ENCODE data around the gene TBL1X. TPM values are rescaled to one million over a fixed set of nuclear protein-coding genes. Genes with fewer than 3 reads are reported as not detected.

The TBL1X gene
- total and polyA plus RNA-seq, 2 of the 4 experiments (the other 2 are of a cell fraction), result 16.2 to 20.8 TPM

- Histone ChIP-seq H3K4me2 (ENCODE audit: low read depth, low read length) (no peak overlapping the region), H3K4me3 (ENCODE audit: insufficient read depth, low read depth, low read length) (no peak overlapping the region), H2BK5ac (ENCODE audit: low read depth, low read length, poor library complexity, severe bottlenecking) (no peak overlapping the region), H3K4ac (ENCODE audit: low read depth, low read length) (no peak overlapping the region), H3K9me1 (ENCODE audit: insufficient read depth, low read length) (peaks cover 2% of the 10 kb centered on the region; the same call in 1 of the 2 replicates), H3K27me3 (ENCODE audit: control insufficient read depth, insufficient read depth, low read length) (no peaks in the 10 kb centered on the region), H3K23ac (ENCODE audit: low read depth, low read length) (no peak overlapping the region), H2AK9ac (replicated peaks; ENCODE audit: low read depth, low read length, poor library complexity) (no peak overlapping the region), H3K18ac (ENCODE audit: low read depth, low read length) (no peak overlapping the region), H3K14ac (replicated peaks; ENCODE audit: low read depth, low read length) (no peak overlapping the region), H4K20me1 (ENCODE audit: insufficient read depth, low read length) (peaks cover 19% of the 10 kb centered on the region; the same call in 1 of the 2 replicates), H3K36me3 (ENCODE audit: control insufficient read depth, insufficient read depth, low read length) (no peaks in the 10 kb centered on the region), H3K9me3 (ENCODE audit: control insufficient read depth, insufficient read depth, low read length) (no peaks in the 10 kb centered on the region), H2AFZ (replicated peaks; ENCODE audit: low read length, poor library complexity) (no peak overlapping the region), H3K79me1 (ENCODE audit: low read depth in 1 of 2, low read length in 2 of 2) (peaks cover 29 to 38% of the 10 kb centered on the region in 2 experiments), H3K56ac (ENCODE audit: extremely low read depth, insufficient read depth, low read length) (no peak overlapping the region), H3K27ac (ENCODE audit: insufficient read depth, low read length) (no peak overlapping the region), H3K4me1 (ENCODE audit: control insufficient read depth, insufficient read depth, low read length) (peaks cover 3% of the 10 kb centered on the region; the same call in 1 of the 2 replicates), H3K9ac (ENCODE audit: low read depth, low read length) (no peak overlapping the region), H4K8ac (ENCODE audit: low read depth in 2 of 2, low read length in 2 of 2) (no peak overlapping the region), H4K91ac (ENCODE audit: insufficient read depth, low read depth, low read length) (no peak overlapping the region), H2BK15ac (ENCODE audit: low read depth, low read length) (no peak overlapping the region), H2BK120ac (ENCODE audit: low read depth, low read length) (no peak overlapping the region), H2BK20ac (ENCODE audit: low read depth, low read length) (no peak overlapping the region), H2AK5ac (ENCODE audit: low read depth, low read length) (no peak overlapping the region), H4K5ac (ENCODE audit: low read depth, low read length) (no peak overlapping the region)
- no peak for TF ChIP-seq ELK1 (IDR thresholded peaks at IDR 0.05; ENCODE audit: borderline replicate concordance, low read depth, low read length)
- TF ChIP-seq RCOR1 (IDR thresholded peaks at IDR 0.05; ENCODE audit: insufficient replicate concordance, low read length), result no peak
- TF ChIP-seq BHLHE40 (IDR thresholded peaks at IDR 0.05; ENCODE audit: low read depth, low read length), result no peak
- no peak for TF ChIP-seq CHD1 (IDR thresholded peaks at IDR 0.05; ENCODE audit: low read depth, low read length)
- no peak for TF ChIP-seq RFX5 (IDR thresholded peaks at IDR 0.05; ENCODE audit: low read depth, low read length)
- no peak for TF ChIP-seq MXI1 (IDR thresholded peaks at IDR 0.05; ENCODE audit: borderline replicate concordance, low read depth, low read length)
- no peak for TF ChIP-seq MAZ (IDR thresholded peaks at IDR 0.05; ENCODE audit: borderline replicate concordance, low read depth, low read length)
- no peak for TF ChIP-seq SMC3 (IDR thresholded peaks at IDR 0.05; ENCODE audit: low read depth, low read length)
- TF ChIP-seq, protein P1, sequence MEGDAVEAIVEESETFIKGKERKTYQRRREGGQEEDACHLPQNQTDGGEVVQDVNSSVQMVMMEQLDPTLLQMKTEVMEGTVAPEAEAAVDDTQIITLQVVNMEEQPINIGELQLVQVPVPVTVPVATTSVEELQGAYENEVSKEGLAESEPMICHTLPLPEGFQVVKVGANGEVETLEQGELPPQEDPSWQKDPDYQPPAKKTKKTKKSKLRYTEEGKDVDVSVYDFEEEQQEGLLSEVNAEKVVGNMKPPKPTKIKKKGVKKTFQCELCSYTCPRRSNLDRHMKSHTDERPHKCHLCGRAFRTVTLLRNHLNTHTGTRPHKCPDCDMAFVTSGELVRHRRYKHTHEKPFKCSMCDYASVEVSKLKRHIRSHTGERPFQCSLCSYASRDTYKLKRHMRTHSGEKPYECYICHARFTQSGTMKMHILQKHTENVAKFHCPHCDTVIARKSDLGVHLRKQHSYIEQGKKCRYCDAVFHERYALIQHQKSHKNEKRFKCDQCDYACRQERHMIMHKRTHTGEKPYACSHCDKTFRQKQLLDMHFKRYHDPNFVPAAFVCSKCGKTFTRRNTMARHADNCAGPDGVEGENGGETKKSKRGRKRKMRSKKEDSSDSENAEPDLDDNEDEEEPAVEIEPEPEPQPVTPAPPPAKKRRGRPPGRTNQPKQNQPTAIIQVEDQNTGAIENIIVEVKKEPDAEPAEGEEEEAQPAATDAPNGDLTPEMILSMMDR (conservative IDR thresholded peaks at IDR 0.05; ENCODE audit: low read depth, low read length), result no peak
- no peak for TF ChIP-seq NFE2L2 (IDR thresholded peaks at IDR 0.05; ENCODE audit: low read depth, low read length)
- no peak for TF ChIP-seq POLR2A (IDR thresholded peaks at IDR 0.05; ENCODE audit: low read depth, low read length)
- no peak for TF ChIP-seq MAFK (IDR thresholded peaks at IDR 0.05; ENCODE audit: low read depth, low read length)
- TF ChIP-seq USF2 (IDR thresholded peaks at IDR 0.05; ENCODE audit: low read depth, low read length), result no peak
- no peak for TF ChIP-seq RAD21 (IDR thresholded peaks at IDR 0.05; ENCODE audit: low read length)
- ChIA-PET CTCF (interaction anchor here (0.5 kb wide), 1 partner anchor 168 kb away, joined by 3 read pairs; no protein-coding TSS in a partner anchor), POLR2A (ENCODE audit: unreplicated experiment) (no interaction called here)
- no peak for DNase-seq
- 89% methylated on average over 4 of the region's 13 CpGs; no CpG with 5 or more reads in 1 of the 2 experiments for WGBS, 2 experiments (ENCODE audit: extremely low coverage in 2 of 2, insufficient read length in 1 of 2)
- ATAC-seq (ENCODE audit: low read depth), result no peak
- no TSS peak for BruUV-seq (replicated peaks)
- intact Hi-C loops (cut with micrococcal nuclease) (no loop called here), in situ Hi-C loops (cut with MboI; ENCODE audit: low sequenced_read_pairs) (no loop called here), dilution Hi-C loops (cut with HindIII; ENCODE audit: low sequenced_read_pairs, unreplicated experiment) (no loop called here)
Observed at GRCh38 chrX:9597361-9598035, 132.6 kb downstream of the TBL1X start.

Data from IMR-90 (cell line).